ENCODE measurements around the gene ATP1A4.
A peak's percentile ranks its signal among the peaks of the same experiment; 100 is the strongest.

ATP1A4 gene

DNA sequence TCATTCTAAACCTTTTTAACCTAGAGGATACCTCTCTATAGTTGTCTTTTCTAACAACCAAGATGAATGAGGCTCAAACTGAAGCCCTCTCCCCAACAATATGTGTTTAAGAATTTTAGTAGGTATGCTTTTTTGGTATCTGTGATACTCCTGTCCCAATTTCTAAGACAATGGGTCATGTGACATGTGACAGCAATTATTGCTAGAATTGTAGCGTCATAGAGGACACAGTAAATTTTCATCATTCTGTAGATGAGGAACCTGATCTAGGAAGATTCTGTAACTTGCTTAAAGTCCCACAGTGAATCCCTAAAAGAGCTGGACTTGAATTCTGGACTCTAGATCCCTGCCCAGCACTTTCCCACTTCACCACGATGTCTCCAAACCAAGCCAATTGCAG, 27.3 kb downstream of the ATP1A4 start:
- no peak for DNase-seq

DNA sequence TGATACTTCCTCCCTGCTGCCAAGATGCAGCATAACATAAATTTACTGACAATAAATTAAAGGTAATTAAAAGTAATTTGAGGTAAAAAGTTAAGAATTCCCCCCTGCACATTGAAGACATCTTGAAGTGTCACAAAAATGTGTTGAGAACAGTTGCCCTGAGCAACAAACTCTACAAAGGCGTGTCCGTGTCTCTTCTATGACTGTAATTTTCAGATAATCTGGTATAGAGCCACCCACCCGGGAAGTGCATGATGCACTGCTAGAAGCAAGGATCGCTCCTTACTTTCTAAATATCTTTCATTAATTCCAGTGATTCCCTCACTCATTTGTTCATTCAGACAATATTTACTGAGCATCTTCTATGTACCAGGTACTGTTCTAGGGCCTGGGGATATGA, 27.9 kb downstream of the ATP1A4 start:
- DNase-seq: no peak

DNA sequence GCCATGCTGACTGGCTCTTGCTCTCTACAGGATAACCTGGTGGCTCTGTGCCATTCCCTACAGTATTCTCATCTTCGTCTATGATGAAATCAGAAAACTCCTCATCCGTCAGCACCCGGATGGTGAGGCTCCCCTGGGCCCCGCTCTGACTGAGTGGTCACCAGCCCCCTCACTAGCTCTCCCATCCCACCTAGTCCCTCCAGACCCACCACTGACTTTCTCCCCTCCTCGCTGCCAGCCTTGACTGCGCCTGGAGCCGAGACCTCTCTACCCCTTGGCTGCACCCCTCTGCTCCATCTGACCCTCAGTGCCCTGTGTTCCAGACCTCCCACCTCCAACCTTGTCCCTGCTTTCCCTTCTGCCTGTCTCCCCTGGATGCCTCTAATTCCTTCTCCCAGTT, 34.8 kb downstream of the ATP1A4 start:
- no peak for DNase-seq

DNA sequence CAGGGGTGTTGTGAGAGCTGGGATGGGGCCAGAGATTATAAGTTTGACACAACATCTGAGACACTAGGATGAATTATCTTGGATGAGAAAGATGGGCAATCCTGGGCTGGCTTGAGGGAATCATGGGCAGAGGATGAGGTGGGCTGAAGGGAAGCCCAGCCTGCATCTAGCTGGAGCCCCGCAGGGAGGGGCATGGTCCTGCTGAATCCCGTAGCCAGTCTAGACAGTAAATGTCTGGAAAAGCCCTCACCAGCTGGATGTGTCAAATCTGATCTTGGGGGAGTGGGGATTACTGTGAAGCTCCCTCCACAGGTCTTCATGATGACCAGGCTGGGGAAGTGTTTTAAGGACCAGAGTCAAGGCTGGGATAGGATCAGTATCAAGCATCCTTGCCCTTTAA, 35.3 kb downstream of the ATP1A4 start:
- DNase-seq: no peak

DNA sequence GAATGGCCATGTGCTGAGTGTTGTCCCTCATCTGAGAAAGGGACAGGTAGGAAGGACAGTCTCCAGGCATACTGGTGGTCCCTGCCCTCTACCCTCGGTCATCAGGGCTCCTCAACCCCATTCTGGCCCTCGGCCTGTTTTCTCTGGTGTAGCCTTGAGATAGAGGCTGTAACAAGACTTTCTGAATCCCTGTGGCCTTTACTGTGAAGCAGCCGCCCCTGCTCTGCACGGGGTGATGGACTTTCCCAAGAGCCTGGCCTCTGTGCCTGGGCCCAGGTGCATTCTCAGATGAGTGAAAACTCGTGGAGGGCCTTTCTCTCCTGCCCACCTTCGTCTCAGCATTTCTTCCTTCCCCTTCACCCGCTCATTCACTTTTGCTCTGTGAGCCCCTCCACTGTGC, 36.0 kb downstream of the ATP1A4 start:
- DNase-seq: no peak

DNA sequence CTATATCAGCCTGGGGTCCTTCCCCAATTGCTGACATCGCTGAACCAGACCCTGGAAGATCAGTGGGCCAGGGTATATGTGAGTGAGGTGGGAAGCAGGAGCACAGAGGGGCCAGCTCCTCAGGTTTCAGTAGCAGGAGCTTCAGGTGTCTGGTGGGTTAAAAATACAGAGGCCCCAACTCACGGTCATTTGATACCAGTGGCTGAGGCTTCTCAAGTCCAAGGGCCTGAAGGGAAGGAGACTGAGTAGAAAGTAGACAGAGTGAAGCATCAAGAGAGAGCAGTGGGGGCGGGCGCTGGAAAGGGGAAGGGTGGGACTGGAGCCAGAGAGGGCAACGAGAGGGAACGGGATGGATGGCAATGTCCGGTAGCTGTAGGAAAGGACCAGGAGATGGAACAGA, 36.9 kb downstream of the ATP1A4 start:
- no peak for DNase-seq

DNA sequence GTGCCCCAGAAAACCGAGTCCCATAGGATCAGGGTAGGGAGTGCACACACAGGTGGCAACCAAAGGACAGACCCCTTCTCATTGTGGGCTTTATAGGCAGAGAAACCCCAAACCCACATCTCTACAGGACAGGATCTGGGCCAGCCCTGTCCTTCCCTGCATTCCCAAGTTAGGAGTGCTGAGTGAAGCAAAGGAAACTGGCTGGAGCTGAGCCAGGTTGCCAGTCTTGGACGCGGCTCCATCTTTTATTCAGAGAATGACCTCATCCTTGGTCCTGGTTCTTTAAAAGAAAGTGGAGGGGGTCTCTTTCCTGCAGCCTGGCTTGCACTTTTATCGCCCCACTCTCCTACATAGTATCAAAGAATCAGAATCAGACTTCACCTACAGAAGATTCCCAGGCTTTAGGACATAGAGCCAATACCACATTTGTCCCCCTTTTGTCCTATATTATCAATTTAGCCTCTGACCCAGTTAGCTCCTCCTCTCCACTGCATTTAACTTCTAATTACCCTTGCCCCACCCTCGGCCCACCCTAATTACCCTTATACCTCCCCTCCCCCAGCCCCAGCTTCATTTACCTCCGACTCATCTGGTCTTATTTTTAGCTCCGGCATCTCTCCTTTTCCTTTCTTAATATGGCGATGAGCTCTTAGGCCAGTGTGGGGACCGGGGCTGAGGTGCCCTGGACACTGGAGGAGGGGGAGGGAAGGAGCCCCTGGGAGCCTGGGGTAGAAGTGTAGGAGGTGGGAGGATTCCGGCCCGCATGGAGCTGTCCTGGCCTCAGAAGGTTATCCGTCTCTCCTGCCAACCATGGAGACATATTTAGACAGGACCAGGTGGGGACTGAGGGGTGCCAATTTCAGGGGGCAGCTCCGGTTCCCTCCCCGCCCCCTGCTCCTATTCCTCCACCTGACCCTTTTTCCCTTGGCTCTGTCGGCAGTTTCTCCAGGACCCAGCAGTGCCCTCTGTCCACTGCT, 38.5 kb downstream of the ATP1A4 start, which contains the start of gene CASQ1:
Gene CASQ1 (plus strand): TSS at position 927 of the 977 bp plus-strand sequence. CDS start 177 bp downstream, outside the sequence.
- DNase-seq: no peak

DNA sequence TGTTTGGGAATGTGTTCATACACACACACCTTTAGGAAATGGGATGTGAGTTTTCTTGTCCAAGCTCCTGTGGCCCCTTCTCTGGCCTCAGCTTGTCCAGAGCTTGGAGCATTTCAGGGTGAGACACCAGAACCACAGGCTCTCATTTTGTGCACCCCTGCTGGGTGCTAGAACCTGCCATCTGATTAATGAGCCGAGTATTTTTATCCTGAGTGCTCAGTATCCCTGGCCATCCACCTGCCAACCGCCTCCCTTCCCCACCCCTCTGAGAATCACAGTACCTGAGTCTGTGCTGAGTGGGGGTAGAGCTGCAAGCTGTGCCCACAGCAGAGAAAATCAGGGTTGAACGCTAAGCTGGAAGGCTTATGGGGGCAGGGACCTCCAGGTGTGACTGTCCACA, 40.4 kb downstream of the ATP1A4 start:
- DNase-seq: no peak

DNA sequence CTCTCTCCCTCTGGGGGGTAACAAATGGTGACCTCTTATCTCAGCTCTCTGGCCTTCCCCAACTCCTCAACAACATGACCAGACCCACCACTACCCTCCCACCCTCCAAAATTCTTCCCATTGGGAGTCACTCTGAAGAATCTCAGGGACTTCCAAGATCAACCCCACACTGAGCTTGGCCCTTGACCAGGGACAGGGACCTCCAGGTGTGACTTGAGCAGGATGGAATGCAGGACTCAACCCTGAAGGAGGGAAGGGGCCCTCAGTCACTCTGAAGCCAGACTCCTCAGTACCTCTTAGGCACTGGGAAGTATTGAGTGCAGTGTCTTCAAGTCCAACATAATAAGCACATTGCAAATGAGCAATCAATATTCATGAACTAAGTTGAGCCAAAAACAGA, 40.8 kb downstream of the ATP1A4 start:
- no peak for DNase-seq

DNA sequence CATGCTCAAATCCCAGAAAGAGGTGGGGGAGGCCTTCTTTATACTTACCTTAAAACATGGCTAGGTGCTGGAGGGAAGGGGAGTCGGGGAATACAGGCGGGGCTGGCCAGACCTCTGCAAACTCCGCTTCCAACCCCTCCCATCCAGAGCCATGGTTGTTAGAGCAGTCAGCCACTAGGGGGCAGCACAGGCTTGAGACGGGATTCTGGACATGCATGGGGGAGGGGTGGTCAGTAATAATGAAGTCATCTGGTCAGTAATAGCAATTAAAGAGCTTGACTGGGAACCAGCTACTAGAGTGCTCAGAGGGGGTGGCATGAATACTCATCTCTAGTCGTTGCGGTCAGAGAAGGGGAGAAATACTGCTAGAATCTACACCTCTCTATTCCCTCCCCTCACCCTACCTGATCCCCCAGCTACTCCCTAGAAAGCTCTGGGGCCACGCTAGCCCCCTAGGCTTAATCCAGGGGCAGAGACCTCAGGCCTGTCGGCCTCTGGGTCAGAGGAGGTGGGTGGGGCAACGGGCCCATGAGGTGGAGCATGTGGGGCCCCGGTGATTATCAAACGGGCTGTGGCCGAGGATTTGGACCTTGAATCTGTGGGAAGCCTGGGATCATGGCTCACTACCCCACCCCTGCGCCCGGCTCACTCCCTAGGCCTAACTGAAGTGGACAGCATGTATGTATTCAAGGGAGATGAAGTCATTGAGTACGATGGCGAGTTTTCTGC, 41.9 kb downstream of the ATP1A4 start:
- peak; percentile 80 for DNase-seq

DNA sequence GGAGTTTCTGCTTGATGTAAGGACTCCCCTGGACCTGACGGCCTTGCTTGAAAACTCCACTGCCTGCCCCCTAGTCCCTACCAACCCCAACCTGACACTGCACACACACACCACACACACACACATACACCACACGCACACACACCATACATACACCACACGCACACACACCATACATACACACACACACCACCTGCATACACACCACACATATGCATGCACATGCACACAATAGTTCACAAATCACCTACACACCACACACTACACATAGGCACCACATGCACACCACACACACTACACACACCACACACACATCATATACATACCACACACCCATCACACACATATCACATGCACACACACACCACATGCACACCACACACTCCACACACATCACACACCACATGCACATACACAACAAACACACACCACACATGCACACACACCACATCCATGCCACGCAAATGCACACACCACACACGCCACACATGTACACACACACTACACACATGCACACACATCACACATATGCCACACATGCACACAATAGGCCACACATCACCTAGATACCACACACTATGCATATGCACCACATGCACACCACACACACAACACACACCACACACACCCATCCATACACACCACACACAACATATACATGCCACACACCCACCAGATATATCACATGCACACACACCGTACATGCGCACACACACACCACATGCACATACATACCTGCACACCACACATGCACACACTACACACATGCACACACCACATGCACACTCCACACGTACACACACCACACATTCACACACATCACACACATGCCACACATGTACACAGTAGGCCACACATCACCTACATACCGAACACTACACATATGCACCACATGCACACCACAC, 42.7 kb downstream of the ATP1A4 start:
- no peak for DNase-seq

DNA sequence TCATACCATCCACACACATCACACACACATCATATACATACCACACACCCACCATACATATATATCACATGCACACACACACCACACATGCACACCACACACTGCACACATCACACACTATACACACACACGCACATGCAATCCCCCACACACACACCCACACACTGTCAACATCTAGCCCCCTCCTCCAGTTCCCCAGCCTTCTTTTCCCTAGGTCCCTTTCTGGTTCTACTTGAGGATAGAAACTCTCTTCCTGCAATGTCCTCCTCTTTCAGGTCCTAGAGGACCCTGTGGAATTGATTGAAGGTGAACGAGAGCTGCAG, 43.3 kb downstream of the ATP1A4 start:
- no peak for DNase-seq

DNA sequence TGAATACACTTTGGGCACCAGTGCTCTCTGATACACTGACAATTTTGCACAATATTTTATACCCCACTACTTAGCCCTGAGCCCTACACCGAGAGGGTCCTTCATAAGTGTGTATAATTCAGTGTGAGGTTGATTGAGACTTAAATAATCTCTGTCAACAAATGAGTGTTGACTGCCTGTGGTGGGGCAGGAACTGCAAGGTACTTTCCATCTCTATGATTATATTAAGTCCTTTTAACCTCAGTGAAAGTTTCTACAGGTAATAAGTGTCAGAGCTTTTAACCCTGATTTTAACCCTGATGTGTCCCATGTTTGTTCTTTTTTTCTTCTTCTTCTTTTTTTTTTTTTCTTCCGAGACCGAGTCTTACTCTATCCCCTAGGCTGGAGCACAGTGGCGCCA, 44.7 kb downstream of the ATP1A4 start:
- no peak for DNase-seq

DNA sequence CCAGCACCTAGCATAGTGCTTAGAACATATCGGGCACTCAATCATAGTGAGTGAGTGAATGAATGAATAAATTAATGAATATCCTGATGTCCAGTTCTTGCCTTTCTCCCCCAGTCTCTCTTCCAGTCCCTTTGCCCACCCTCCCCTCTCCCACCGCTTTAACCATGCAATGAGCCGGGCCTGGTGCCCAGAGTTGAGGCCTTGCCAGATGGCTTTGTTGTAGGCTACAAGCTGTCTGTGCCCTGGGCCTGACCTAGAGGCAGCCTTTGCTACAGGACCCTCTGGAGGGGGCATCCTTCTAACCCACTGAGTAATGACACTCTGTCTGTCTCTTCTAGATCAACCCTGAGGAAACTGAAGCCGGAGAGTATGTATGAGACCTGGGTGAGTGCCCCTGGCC, 45.8 kb downstream of the ATP1A4 start:
- no peak for DNase-seq

DNA sequence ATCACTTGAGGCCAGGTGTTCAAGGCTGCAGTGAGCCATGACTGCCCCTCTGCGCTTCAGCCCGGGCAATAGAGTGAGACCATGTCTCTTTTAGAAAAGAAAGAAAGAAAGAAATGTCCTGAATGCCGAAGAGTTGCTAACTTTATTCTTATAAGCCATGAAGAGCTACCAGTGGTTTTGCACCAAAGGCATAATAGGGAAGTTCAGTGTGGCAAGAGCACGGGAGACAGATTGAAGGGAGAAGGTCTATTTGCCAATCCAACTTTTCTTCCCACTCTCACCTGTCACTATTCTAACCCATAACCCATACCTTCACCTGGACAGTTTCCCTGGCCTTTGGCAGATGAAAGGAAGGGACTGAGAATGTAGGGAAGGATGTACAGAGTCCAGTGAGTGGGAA, 49.4 kb downstream of the ATP1A4 start:
- no peak for DNase-seq

DNA sequence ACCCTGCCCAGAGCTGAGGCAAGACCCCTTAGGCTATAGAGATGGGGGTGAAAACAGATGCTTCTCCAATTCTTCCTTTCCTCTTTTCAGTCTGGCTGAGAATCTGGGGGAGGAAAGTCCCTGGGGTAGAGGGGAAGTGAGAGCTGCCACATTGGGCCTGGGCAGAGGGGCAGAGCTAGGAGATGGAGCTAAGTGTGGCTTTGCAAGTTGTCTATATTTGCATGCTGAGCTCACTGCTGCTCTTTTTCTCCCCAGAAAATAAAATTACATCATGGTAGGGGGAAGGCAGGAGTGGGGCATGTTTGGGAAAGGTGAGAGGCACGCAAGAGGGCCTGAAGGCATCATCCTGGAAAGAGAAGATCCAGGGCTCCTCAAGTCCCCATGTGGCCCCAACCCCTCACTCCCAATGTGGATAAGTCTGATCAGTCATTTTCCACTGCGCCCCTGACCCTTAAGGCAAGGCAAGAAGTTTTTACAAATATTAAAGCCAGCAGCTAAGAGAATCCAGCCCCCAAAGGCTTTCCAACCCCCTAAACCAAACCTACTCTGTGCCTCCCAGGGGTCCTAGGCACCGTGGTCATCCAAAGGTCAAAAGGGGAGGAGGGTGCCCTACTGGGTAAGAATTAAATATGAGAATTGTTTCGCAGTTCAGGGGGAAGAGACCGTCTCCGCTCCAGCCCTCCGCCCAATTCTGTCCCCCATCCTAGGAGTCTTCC, 53.3 kb downstream of the ATP1A4 start:
- DNase-seq: no peak

DNA sequence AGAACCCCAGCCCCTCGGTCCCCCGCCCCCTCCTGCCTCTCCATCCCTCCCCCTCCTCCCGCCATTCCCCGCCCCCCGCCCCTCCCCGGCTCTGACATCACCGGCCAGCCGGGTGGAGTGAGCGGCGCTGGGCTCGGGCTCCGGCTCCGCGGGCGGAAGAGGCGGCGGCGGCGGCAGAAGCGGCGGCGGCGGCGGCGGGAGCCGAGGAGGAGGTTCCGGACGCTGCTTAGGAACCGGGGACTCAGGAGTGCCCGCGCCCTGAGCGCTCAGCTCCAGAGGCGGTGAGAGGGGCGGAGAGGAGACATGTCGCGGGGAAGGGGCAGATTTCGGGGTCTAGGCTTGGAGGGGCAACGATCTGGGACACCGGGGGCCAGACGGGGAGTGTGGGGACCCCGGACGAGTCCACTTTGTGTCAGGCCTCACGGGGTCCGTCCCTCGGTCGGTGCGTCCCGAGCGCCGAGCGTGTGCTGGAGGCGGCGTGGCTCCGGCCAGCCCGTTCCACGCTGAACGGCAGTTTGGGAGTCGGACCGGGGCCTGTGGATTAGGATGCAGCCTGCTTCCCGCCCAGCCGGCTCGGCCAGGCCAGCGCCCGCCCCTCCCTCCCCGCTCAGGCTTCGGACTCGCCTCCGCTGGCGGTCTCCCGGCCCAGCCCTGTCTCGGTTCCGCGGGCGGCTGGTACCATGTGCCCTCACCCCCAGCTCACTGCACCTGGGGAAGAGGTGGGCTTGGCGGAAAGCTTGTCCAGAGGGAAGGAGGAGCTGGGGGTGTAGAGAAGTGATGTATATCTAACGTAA, 54.0 kb downstream of the ATP1A4 start, which contains the start of gene PEA15:
Gene PEA15 (plus strand): TSS at position 143 of the 794 bp plus-strand sequence. CDS start 6,161 bp downstream, outside the sequence.
- peak; percentile 63 for DNase-seq

DNA sequence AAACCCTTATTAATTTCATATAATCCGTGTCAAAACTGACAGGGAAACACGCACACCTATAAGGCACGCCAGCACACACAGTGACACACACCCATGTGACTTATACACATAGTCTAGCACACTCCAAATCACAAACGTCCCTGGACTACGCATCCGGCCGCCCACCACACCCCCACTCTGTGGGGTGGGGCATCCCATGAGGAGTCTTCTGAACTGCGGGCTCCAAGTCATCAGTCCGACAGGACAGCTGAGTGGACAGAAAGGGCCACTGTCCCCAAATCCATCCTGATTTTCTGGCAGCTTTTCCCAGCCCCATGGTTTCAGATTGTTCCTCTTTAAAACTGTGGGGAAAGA, 54.6 kb downstream of the ATP1A4 start:
- peak; percentile 50 for DNase-seq

DNA sequence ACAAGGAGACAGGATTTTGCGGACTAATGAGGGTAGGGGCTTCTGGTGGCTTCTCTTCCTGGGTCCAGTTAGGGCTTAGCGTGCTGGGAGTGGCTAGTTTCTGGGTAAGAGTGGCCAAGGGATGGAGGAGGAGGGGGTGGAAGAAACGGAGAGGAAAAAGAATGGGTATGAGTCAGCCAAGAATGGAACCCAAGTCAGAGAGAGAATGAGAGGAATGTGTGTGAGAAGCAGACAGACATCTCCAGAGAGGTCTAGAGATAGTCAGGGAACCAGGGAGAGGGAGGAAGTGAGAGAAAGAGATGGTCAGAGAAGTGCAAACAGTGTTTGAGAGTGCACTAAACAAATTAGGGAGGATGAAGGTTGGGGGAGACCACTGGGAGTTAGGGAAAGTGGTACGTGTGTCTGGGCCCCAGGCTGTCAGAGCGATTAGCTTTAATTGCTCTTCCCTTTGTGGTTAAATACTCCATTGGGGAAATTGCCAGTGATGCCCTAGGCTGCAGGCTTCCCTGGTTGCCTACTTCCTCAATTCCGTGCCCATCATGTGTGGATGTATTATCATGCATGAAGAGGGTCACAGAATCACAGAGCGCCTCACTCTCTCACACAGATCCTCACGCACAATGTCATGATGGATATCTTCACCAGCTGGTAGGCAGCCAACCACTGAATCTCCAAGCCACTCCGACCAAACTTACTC, 55.2 kb downstream of the ATP1A4 start:
- no peak for DNase-seq

DNA sequence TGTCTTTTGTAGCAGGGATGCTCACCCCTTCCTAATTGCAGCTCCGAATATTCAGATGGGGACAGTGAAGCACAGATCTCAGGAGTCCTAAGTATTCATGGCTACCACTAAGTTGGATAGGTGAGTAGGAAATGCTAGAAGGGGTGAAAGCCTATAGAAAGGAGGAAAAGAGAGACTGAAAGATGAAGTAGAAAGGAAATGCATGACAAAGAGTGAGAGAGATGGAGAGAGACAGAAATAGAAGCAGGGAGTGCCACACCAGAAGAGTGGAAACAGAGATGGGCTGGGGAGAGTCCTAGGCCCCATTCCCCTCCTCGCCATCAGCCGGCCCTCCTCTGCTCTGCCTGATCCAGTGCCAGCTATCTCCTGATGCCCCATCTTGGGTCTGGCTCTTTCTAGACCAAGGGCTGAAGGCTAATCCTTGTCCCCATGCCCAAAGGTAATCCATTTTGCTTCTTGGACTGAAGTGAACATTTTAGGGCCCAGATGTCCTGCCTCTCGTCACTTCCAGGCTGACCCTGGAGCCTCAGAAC, 55.8 kb downstream of the ATP1A4 start:
- no peak for DNase-seq

Measured in stimulated activated CD4-positive, alpha-beta T cell treated with anti-CD3 and anti-CD28 coated beads, Interleukin-1b, Interleukin-23, amount 100 ng/mL, for 48 hours (primary cell).